HG02642 (cell line): ENCODE results near the gene TCF25.

ENCODE experiments used
- ATAC-seq: cut with Tn5 transposase; IDR thresholded peaks from one replicate; pipeline ENCODE4 v1.9.1; 2021; ENCODE audit warnings: mild to moderate bottlenecking; ENCODE audit not compliant: unreplicated experiment, poor library complexity

Gene TCF25

DNA sequence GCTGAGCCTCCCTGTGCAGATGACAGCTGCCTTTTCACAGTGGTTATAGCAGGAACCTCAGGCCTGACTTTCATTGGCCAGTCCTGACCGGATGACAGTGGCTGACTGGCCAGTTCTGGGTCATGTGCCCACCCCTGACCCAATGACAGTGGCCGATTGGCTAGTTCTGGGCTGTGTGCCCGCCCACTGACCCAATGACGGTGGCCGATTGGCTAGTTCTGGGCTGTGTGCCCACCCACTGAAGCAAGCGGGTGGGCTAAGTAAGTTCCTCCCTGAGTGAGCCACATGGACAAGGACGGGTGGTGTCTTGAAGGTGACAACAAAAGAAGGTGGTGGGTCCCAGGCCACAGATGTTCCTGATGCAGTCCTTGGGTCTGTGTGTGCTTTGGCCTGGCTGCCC, 84.7 kb downstream of the TCF25 start:
- no peak for ATAC-seq

DNA sequence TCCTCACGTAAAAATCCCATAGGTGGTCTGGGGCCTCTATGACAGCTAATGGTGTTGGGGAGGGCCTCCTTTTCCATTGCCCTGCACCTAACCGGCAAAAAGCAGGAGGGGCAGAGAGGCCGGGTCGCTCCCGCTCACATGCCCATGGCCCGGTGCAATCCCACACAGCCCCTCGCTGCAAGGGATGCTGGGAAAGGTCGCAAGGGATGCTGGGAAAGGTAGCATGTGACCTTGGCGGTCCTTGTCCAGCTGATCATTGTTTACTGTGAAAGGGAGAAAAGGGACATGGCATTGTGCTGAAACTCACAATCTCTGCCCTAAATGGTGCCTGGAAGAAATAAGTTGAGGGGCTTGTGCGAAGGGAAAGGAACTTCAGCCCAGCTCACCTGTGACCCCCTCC, 85.2 kb downstream of the TCF25 start:
- no peak for ATAC-seq

DNA sequence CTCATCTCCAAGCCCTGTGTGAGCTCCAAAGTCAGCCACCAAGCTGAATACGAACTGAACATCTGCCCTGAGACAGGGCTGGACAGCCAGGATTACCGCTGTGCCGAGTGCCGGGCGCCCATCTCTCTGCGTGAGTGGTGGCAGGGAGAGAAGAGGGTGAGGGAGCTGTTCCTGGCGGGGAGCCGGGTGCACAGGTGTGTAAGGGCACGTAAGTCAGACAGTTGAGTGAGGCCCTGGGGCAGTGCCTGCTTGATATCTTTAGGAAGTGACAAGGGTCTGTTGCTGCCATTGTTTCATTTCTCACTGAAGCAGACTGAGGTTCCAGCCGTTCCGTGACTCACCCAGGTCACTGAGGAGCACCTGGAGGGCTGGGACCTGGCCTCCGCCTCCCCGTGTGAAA, 87.6 kb downstream of the TCF25 start:
- ATAC-seq, result no peak
